ENCODE data around the gene CRHBP.
A peak's percentile ranks its signal among the peaks of the same experiment; 100 is the strongest.
"Not testable (repeated sequence)": the region's sequence is repeated elsewhere in the genome, so short reads cannot be mapped to it uniquely, and the experiment has no call there.

CRHBP gene, protein sequence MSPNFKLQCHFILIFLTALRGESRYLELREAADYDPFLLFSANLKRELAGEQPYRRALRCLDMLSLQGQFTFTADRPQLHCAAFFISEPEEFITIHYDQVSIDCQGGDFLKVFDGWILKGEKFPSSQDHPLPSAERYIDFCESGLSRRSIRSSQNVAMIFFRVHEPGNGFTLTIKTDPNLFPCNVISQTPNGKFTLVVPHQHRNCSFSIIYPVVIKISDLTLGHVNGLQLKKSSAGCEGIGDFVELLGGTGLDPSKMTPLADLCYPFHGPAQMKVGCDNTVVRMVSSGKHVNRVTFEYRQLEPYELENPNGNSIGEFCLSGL

GRCh38 chr5:76952795-76953536 lies at the start of gene CRHBP:
CRHBP (plus strand) TSS chr5:76953045; CDS start chr5:76953135, 90 bp downstream.
- DNase-seq (ENCODE audit: low spot score): no peak

- DNase-seq (ENCODE audit: low spot score): no peak
These were observed 44.7 kb upstream of the CRHBP start for GRCh38 chr5:76908166-76908565.

DNA sequence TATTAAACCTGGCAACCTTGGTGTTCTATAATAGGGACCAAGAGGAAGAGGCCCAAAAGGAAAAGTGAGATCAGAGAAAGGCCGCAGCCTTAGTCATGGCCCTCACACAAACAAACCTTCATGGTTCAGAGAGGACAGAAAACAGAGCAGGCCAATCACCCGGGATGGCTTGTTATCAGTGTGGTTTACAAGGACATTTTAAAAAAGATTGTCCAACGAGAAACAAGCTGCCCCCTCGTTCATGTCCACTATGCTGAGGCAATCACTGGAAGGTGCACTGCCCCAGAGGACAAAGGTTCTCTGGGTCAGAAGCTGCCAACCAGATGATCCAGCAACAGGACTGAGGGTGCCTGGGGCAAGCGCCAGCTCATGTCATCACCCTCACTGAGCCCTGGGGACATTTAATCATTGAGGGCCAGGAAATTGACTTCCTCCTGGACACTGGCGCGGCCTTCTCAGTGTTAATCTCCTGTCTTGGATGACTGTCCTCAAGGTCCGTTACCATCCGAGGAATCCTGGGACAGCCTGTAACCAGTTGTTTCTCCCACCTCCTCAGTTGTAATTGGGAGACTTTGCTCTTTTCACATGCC lies 42.4 kb upstream of the CRHBP start:
- not testable (repeated sequence) for DNase-seq (ENCODE audit: low spot score)

DNA sequence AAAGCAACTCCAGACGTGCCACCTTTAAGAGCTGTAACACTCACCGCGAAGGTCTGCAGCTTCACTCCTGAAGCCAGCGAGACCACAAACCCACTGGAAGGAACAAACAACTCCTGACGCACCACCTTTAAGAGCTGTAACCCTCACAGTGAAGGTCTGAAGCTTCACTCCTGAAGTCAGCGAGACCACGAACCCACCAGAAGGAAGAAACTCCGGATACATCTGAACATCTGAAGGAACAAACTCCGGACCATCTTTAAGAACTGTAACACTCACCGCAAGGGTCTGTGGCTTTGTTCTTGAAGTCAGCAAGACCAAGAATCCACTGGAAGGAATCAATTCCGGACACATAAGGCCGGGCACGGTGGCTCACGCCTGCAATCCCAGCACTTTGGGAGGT lies 38.2 kb upstream of the CRHBP start:
- DNase-seq (ENCODE audit: low spot score): not testable (repeated sequence)

- DNase-seq (ENCODE audit: low spot score): no peak
These were observed 34.3 kb upstream of the CRHBP start for GRCh38 chr5:76918539-76918938.

GRCh38 chr5:76920491-76920890 lies 32.4 kb upstream of the CRHBP start:
- DNase-seq (ENCODE audit: low spot score): no peak

DNA sequence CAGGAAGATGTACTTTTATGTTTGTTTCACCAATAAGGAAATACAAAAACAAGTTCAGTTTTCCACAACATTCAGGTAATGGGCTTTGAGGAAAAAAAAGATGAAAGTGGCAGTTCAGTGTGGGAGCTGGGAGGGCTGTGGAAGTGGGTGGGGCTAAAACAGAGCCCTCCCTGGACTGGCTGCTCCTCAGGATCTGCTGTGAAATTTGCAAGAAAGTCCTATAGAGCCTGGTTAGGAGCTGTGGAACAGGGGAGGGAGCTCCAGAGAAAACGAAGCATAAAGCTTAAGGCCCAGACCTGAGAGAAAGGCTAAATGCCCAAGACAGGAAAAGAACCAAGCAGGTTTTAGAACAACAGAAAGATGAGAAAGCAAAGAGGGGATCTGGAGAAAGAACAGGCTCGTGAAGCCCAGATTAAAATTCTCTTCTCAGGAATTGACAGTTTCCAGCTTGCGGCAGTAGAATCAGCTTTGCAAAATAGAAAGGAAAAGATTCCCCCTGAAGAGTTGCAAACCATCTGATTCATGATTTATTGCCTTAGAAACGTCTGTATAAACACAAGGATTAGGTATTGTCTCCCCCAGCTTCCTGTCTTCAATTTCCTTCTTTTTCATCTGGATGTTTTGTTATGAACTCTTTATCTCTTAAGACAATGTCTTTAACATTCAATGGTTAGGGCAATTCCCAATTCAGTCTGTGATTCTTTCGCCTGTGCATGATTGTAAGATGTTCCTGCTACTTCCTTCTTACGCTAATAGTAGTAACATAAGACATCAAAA lies 26.3 kb upstream of the CRHBP start:
- no peak for DNase-seq (ENCODE audit: low spot score)

DNA sequence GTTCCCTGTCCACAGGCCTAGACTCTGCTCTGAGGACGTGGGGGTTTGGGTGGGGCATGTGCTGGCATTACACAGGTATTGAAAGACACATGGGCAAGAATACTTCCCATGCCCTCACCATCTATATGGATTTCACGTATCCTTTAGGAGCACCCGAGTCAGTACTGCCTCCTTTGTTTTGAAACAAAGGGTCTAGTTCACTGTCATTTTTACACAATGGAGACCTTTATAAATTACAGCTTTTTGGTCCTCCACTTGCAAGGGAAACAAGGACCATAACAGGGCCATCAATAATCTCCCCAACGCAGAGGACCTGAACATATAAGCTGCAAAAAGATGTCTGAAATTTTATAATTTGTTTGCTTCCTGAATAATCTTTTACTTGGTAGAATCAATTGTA lies 24.9 kb upstream of the CRHBP start:
- DNase-seq (ENCODE audit: low spot score): no peak

- DNase-seq (ENCODE audit: low spot score): no peak
These were observed 22.8 kb upstream of the CRHBP start for GRCh38 chr5:76930083-76930482.

DNA sequence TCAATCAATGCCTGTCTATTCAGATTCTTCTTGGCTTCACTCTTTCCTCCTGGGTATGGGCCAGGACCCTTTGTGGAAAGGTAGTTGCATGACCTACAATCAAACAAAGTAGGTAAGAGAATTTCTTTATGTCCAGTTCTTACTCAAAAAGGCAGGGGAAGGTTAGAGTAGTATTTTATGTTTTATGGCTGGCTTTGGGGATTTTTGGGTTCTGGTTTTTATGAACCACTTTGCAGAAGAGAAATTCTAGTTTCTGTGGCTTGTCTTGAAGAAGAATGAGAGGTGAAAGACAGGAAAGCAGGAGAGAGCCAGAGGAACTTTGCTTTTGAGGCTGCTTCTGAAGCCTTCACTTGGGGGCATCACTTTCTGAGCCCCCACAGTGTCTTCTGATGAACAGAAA lies 14.7 kb upstream of the CRHBP start:
- no peak for DNase-seq (ENCODE audit: low spot score)

GRCh38 chr5:76941000-76941399 lies 11.8 kb upstream of the CRHBP start:
- no peak for DNase-seq (ENCODE audit: low spot score)

GRCh38 chr5:76941442-76941841 lies 11.4 kb upstream of the CRHBP start:
- DNase-seq (ENCODE audit: low spot score): no peak

GRCh38 chr5:76942581-76942980 lies 10.3 kb upstream of the CRHBP start:
- DNase-seq (ENCODE audit: low spot score): peak; percentile 17

DNA sequence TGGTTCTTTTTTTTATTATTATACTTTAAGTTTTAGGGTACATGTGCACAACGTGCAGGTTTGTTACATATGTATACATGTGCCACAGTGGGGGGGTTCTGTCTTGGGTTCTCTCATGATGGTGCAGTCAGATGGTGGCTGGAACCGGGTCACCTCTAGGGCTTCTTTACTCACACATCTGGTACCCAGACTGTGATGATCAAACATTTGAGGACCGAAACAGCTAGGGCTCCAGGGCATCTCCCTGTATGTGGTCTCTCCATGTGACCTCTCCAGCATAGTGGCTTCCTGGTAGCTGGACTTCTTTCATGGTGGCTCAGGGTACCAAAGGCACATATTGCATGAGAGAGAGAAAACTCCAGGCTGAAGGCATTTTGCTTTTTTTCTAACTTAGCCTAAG lies 9.8 kb upstream of the CRHBP start:
- DNase-seq (ENCODE audit: low spot score): no peak

GRCh38 chr5:76944638-76945037 lies 8.2 kb upstream of the CRHBP start:
- DNase-seq (ENCODE audit: low spot score): no peak

DNA sequence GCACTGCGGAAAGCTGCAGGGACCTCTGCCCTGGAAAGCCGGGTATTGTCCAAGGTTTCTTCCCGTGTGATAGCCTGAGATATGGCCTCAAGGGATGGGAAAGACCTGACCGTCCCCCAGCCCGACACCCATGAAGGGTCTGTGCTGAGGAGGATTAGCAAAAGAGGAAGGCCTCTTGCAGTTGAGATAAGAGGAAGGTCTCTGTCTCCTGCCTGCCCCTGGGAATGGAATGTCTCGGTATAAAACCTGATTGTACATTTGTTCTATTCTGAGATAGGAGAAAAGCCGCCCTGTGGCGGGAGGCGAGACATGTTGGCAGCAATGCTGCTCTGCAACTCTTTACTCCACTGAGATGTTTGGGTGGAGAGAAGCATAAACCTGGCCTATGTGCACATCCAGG lies 7.6 kb upstream of the CRHBP start:
- peak; percentile 21 for DNase-seq (ENCODE audit: low spot score)

- no peak for DNase-seq (ENCODE audit: low spot score)
These were observed 6.8 kb upstream of the CRHBP start for GRCh38 chr5:76946090-76946489.

DNA sequence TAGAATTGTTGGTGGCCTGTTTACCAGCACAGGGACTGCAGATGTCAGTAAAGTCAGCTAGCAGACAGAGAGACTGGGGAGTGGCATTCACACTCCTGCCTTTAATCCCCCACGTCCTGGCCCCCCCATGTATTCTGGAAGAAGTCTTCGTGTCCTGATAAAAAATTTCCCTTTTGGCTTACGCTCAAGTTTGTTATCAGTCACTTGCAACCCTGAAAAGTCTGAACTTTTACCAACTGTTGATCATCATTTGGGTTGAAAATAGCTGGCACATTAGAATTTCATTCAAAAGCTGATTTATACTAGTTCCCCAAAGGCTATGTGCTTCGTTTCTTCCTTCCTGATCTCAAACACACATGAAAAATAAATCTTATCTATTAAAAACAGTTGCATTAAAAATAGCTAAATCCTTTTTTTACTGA lies 5.8 kb upstream of the CRHBP start:
- peak; percentile 94 for DNase-seq (ENCODE audit: low spot score)

- no peak for DNase-seq (ENCODE audit: low spot score)
These were observed 922 bp downstream of the CRHBP start for GRCh38 chr5:76953551-76954382.

DNA sequence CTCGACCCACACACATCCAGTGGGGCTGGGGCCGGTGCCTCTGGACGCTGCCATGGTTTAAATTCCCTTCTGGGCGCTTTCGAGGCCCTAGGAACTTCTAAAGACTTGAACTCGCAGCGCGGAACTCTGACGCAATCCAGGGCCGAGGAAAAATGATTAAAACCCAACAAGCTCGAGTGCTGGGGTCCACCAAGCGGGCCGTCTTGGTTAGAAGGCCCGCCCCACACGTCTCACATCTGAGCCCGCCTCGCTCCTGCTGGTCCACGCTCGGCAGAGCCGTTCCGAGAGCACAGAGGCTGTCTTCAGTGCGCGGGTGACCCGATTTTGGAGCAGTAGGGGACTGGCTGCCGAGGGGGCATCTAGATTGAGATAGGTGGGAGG lies 1.5 kb downstream of the CRHBP start:
- no peak for DNase-seq (ENCODE audit: low spot score)

DNA sequence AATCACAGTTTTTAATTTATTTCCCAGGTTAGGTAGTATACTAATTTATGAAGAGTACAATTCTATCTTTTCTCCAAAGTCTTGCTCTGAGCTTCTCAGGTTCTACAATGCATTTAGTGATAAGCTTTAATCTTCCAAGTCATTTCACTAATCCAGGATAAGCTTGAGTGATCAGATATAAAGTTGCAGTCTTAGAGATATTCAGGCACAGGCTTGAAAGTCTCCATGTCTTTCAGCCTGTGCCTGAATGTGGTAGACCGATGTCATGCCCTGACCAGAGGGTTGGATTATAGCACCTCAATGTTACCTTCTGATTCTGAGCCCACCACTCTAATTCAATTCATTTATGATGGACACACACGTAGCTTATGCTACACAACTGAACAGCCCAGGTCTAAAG lies 3.2 kb downstream of the CRHBP start:
- no peak for DNase-seq (ENCODE audit: low spot score)

Data from hematopoietic multipotent progenitor cell treated with erythropoietin and hydrocortisone succinate and interleukin-3 and kit ligand, for 15 days (in vitro differentiated cells).